ENCODE data around the gene DUSP16. TPM values are rescaled to one million over a fixed set of nuclear protein-coding genes. Genes with fewer than 3 reads are reported as not detected.

The DUSP16 gene
- total RNA-seq, 1 donor from 2014 or later = 19.3 TPM

- DNase-seq (ENCODE audit: low read depth) = no peak
- TF ChIP-seq CTCF (conservative IDR thresholded peaks at IDR 0.05; ENCODE audit: low read depth, low read length) = no peak
- H3K4me3 ChIP-seq (ENCODE audit: low read depth, low read length) = no peak overlapping the region
Measured at GRCh38 chr12:12439636-12440035, 123.0 kb downstream of the DUSP16 start.

GRCh38 chr12:12436831-12437345 lies 125.8 kb downstream of the DUSP16 start:
- no peak overlapping the region for H3K4me3 ChIP-seq (ENCODE audit: low read depth, low read length)
- DNase-seq (ENCODE audit: low read depth) = no peak
- no peak for TF ChIP-seq CTCF (conservative IDR thresholded peaks at IDR 0.05; ENCODE audit: low read depth, low read length)

GRCh38 chr12:12433203-12433731 lies 129.4 kb downstream of the DUSP16 start:
- no peak for DNase-seq (ENCODE audit: low read depth)
- no peak overlapping the region for H3K4me3 ChIP-seq (ENCODE audit: low read depth, low read length)
- TF ChIP-seq CTCF (conservative IDR thresholded peaks at IDR 0.05; ENCODE audit: low read depth, low read length) = no peak

- no peak for DNase-seq (ENCODE audit: low read depth)
- H3K4me3 ChIP-seq (ENCODE audit: low read depth, low read length) = no peak overlapping the region
- TF ChIP-seq CTCF (conservative IDR thresholded peaks at IDR 0.05; ENCODE audit: low read depth, low read length) = no peak
Measured at GRCh38 chr12:12432364-12432763, 130.3 kb downstream of the DUSP16 start.

GRCh38 chr12:12428961-12429657 lies 133.6 kb downstream of the DUSP16 start:
- DNase-seq (ENCODE audit: low read depth) = no peak
- no peak overlapping the region for H3K4me3 ChIP-seq (ENCODE audit: low read depth, low read length)
- no peak for TF ChIP-seq CTCF (conservative IDR thresholded peaks at IDR 0.05; ENCODE audit: low read depth, low read length)

- no peak for TF ChIP-seq CTCF (conservative IDR thresholded peaks at IDR 0.05; ENCODE audit: low read depth, low read length)
- DNase-seq (ENCODE audit: low read depth) = no peak
- H3K4me3 ChIP-seq (ENCODE audit: low read depth, low read length) = no peak overlapping the region
Measured at GRCh38 chr12:12428047-12428446, 134.6 kb downstream of the DUSP16 start.

- H3K4me3 ChIP-seq (ENCODE audit: low read depth, low read length) = no peak overlapping the region
- no peak for TF ChIP-seq CTCF (conservative IDR thresholded peaks at IDR 0.05; ENCODE audit: low read depth, low read length)
Measured at GRCh38 chr12:12427568-12427967, 135.1 kb downstream of the DUSP16 start.

More at GRCh38 chr12:12427568-12427967, 135.1 kb downstream of the DUSP16 start:
- no peak for DNase-seq (ENCODE audit: low read depth)

All from epithelial cell of proximal tubule (primary cell).